ENCODE data around the gene GIT1.
A peak's percentile ranks its signal among the peaks of the same experiment; 100 is the strongest.

Gene GIT1

GRCh38 chr17:29579866-29580771 is 9.3 kb downstream of the GIT1 start:
- H3K4me1 Mint-ChIP-seq, result peaks cover 37% of the 10 kb centered on the region
- ATAC-seq (peak; percentile 97), DNase-seq (peak; percentile 87 to 92)
- no peak overlapping the region for H3K4me3 Mint-ChIP-seq
- no peaks in the 10 kb centered on the region for H3K27me3 Mint-ChIP-seq
- no peaks in the 10 kb centered on the region for H3K9me3 Mint-ChIP-seq
- H3K27ac Mint-ChIP-seq, result peak overlapping the region in 1 of 2 donors; percentile 47

- peak overlapping the region in 1 of 2 donors; percentile 11 for H3K27ac Mint-ChIP-seq
- no peak for ATAC-seq
- DNase-seq, result no peak
- H3K27me3 Mint-ChIP-seq, result no peaks in the 10 kb centered on the region
- no peaks in the 10 kb centered on the region for H3K9me3 Mint-ChIP-seq
- no peak overlapping the region for H3K4me3 Mint-ChIP-seq
- H3K4me1 Mint-ChIP-seq, result peaks cover 37% of the 10 kb centered on the region
Measured at GRCh38 chr17:29578626-29579485, 10.6 kb downstream of the GIT1 start.

- no peaks in the 10 kb centered on the region for H3K27me3 Mint-ChIP-seq
- no peak for ATAC-seq
- H3K27ac Mint-ChIP-seq, result peak overlapping the region; percentile 52 to 92
- DNase-seq, result no peak
- no peaks in the 10 kb centered on the region for H3K9me3 Mint-ChIP-seq
- no peak overlapping the region for H3K4me3 Mint-ChIP-seq
- H3K4me1 Mint-ChIP-seq, result peaks cover 43% of the 10 kb centered on the region
Measured at GRCh38 chr17:29577385-29578211, 11.8 kb downstream of the GIT1 start.

GRCh38 chr17:29577001-29577370 is 12.5 kb downstream of the GIT1 start:
- Mint-ChIP-seq H3K9me3 (no peaks in the 10 kb centered on the region), H3K27me3 (no peaks in the 10 kb centered on the region), H3K4me1 (peaks cover 43% of the 10 kb centered on the region), H3K27ac (no peak overlapping the region), H3K4me3 (no peak overlapping the region)
- no peak for ATAC-seq
- DNase-seq, result no peak

- Mint-ChIP-seq H3K4me3 (no peak overlapping the region), H3K27me3 (no peaks in the 10 kb centered on the region), H3K27ac (no peak overlapping the region), H3K4me1 (peaks cover 39% of the 10 kb centered on the region), H3K9me3 (no peaks in the 10 kb centered on the region)
- ATAC-seq, result no peak
- DNase-seq, result no peak
Measured at GRCh38 chr17:29576214-29577000, 13.0 kb downstream of the GIT1 start.

- Mint-ChIP-seq H3K9me3 (no peaks in the 10 kb centered on the region), H3K27ac (peak overlapping the region in 1 of 2 donors; percentile 67), H3K27me3 (no peaks in the 10 kb centered on the region), H3K4me3 (no peak overlapping the region), H3K4me1 (peaks cover 36% of the 10 kb centered on the region)
- DNase-seq (no peak), ATAC-seq (no peak)
Measured at GRCh38 chr17:29575511-29576213, 13.8 kb downstream of the GIT1 start.

GRCh38 chr17:29574732-29575510 is 14.5 kb downstream of the GIT1 start:
- DNase-seq (no peak), ATAC-seq (no peak)
- Mint-ChIP-seq H3K4me3 (no peak overlapping the region), H3K27me3 (no peaks in the 10 kb centered on the region), H3K9me3 (no peaks in the 10 kb centered on the region), H3K27ac (peak overlapping the region in 1 of 2 donors; percentile 77), H3K4me1 (peaks cover 31% of the 10 kb centered on the region)

GRCh38 chr17:29573871-29574731 is 15.3 kb downstream of the GIT1 start:
- DNase-seq (no peak), ATAC-seq (no peak)

GRCh38 chr17:29573558-29573869 is 15.9 kb downstream of the GIT1 start:
- ATAC-seq, result no peak
- H3K4me3 Mint-ChIP-seq, result no peak overlapping the region
- H3K4me1 Mint-ChIP-seq, result peaks cover 39% of the 10 kb centered on the region
- no peak overlapping the region for H3K27ac Mint-ChIP-seq
- H3K9me3 Mint-ChIP-seq, result no peaks in the 10 kb centered on the region
- DNase-seq, result no peak
- no peaks in the 10 kb centered on the region for H3K27me3 Mint-ChIP-seq

More at GRCh38 chr17:29573871-29574731, 15.3 kb downstream of the GIT1 start:
- Mint-ChIP-seq H3K4me3 (no peak overlapping the region), H3K9me3 (no peaks in the 10 kb centered on the region), H3K4me1 (peaks cover 34% of the 10 kb centered on the region), H3K27ac (peak overlapping the region in 1 of 2 donors; percentile 74), H3K27me3 (no peaks in the 10 kb centered on the region)

GRCh38 chr17:29572691-29573557 is 16.5 kb downstream of the GIT1 start:
- Mint-ChIP-seq H3K4me1 (peaks cover 39% of the 10 kb centered on the region), H3K27ac (no peak overlapping the region), H3K9me3 (no peaks in the 10 kb centered on the region), H3K27me3 (no peaks in the 10 kb centered on the region), H3K4me3 (no peak overlapping the region)
- ATAC-seq (no peak), DNase-seq (peak in 1 of 2 donors; percentile 65)

GRCh38 chr17:29571883-29572681 is 17.4 kb downstream of the GIT1 start:
- no peaks in the 10 kb centered on the region for H3K27me3 Mint-ChIP-seq
- DNase-seq (peak in 1 of 2 donors; percentile 10), ATAC-seq (no peak)
- H3K4me1 Mint-ChIP-seq, result peaks cover 39% of the 10 kb centered on the region
- no peaks in the 10 kb centered on the region for H3K9me3 Mint-ChIP-seq
- no peak overlapping the region for H3K27ac Mint-ChIP-seq
- no peak overlapping the region for H3K4me3 Mint-ChIP-seq

All from stimulated activated naive CD8-positive, alpha-beta T cell treated with anti-CD3 and anti-CD28 coated beads, Interleukin-15, amount 100 ng/mL, for 72 hours (primary cell).